Ecto neural progenitor cell (in vitro differentiated cells): ENCODE data around the gene RASSF8.
A peak's percentile ranks its signal among the peaks of the same experiment; 100 is the strongest.

ENCODE experiments used
- DNase-seq: peaks from one replicate; pipeline ENCODE4 v3.0.0-alpha.2; 2018; ENCODE audit warnings: low spot score

The RASSF8 gene

DNA sequence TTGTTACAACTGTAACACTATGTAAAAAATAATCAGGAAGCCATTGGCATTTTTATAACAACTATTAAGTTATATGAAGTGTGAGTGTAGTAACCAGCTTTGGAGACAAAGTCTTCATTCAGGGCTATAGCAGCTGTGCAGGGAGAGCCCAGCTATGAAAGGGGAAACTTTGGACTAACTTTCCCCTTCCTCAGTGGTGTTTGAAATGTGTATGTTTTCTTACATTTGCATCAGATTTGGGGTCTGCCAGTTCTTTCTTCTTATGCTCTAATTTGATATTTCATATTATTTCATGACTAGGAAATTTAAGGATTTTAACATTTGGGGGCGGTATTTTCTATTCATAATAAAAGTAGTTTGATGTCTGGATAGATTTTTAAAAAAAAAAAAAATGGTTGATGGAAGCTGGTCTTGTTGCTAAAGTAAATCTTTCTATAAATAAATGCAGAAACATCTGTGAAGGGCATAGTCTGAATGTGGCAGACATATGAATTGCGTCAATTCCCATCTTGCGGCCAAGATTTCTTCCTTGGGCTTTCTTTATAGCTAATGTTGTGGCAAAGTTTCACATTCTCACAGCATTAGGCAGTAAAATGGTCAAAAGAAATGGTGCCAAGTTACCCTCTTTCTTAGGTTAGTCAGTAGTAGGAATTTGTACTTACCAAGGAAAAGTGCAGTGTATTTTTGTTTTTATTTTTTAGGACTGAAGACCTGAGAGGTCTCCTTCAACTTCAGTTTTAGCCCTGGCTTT, 35.6 kb downstream of the RASSF8 start:
- no peak for DNase-seq

DNA sequence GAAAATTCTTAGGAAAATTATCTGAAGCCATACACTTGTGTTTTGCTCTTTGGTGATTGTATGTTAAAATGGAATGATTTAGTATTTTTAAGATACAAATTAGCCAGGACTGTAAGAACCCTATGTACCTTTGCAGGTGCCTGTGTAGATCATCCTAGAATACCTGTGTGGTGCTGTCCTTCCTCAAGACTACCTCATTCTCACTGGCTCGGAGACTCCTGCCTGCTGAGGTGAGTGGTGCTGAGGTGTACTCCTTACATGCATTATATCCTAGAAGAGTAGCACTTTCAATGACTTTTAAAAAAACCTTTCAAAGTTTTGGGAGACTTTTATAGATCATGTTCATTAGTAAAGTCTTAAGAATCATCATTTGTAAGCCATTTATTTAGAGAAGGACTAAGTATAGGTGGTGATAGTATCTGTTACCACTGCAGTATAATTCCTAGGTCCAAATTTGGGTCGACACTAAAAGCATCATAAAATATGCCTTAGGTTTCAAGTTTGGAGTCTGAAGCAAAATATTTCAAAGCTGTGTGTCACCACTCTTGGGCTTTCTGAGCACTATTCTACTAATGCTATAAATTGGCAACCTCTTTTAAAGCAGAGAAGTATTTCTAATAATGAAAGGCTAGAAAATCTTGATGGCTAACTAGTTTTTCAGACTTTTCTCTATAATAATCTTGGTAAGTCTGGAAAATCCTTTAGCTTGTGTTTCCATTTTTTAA, 36.6 kb downstream of the RASSF8 start:
- no peak for DNase-seq

DNA sequence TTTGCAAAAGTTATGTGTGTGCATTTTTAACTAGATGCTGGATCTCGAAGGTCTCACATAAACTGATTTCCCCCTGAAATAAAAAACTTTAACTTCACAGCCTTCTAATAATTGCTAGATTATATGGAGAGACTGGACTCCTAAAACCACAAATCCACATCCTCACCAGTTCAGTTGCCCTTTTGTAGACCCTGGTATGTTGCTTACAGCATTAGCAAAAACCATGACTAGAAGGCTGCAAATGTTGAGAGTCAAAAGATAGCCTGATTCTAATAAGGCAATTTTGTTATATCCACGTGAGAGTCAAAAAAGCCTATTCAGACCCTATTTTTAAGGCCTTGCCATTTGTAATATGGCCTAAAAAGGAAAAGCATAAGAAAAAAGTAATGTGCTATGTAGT, 37.4 kb downstream of the RASSF8 start:
- DNase-seq, result no peak

DNA sequence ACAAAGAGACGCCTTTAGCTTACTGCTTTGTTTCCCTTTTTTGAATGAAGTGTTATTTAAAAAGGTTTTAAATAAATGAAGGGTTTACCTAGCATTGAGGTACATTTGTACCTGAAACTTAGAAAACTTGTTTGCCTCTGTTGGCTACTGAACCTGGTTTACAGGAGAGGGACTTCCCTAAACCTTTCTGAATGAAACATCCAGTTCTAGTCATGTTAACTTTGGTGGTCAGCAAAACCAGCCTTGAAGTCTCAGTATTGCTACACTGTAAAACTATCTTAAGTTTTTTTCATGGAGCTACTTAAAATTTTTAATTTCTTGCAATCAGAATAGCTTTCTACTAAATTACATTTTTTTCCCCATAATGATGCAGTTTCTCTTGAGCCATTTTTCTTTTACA, 38.2 kb downstream of the RASSF8 start:
- no peak for DNase-seq

DNA sequence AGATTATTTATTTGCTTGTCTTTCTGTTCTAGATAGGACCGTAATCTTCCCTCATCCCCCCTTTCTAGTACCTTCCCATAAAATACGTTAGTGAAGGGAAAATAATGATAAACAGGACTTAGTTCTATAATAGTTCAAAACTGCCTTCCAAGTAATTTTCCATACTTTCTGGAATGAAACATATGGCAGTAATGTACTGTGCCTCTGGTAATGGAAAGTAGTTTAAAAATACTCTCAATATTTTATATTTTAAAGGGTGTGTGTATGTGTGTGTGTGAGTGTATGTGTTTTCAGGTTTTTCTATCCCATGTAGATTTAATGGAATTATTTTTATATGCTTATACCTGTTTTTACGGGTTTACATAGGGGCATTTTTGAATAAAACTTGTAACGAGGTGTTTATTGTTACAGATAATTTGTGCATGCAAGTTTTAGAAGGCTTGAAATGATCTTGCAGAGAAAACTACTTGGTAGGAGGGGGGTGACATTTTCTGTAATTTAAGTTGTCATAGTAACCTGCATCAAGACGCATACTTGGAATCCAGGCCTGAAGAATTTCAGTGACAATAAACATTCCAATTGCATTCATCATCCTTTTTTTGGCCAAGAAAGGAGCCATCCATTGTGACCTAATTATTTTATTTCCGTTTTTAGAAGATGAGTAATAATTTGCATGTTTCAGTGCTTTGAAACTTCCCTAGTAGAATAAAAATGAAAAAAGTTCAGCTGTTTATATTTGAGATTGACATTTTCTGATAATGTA, 38.9 kb downstream of the RASSF8 start:
- no peak for DNase-seq

DNA sequence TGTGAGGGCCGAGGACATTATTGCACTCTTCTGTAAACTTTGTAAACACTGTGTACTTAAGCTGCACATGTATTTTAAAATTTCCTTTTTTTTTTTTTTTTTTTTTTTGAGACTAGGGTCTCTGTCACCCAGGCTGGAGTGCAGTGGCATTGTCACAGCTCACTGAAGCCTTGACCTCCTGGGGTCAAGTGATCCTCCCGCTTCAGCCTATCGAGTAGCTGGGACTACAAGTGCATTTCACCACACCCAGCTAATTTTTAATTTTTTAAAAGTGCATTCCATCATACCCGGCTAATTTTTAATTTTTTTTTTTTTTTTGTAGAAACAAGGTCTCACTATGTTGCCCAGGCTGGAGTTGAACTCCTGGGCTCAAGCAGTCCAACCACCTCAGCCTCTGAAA, 42.4 kb downstream of the RASSF8 start:
- DNase-seq, result no peak

DNA sequence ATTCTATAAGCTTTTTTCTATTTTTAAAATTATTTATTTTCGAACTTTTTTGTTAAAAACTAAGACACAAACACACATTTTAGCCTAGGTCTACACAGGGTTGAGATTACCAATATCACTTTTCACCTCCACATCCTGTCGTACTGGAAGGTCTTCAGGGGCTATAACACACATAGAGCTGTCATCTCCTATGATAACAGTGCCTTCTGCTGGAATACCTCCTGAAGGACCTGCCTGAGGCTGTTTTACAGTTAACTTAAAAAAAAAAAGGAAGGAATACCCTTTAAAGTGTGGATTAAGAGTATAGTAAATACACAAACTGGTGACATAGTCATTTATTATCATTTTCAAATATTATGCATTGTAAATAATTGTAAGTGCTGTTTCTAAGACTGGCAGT, 43.0 kb downstream of the RASSF8 start:
- DNase-seq, result no peak

DNA sequence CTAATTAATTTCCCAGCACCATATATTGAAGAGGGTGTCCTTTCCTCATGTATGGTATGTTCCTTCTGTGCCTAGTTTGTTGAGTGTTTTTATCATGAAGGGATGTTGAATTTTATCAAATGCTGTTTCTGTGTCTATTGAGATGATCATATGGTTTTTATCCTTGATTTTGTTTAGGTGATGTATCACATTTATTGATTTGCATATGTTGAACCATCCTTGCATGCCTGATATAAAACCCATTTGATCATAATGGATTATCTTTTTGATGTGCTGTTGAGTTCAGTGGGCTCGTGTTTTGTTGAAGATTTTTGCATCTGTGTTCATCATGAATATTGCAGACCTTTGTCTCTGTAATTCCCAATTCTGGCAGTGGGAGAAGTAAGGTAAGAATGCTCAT, 44.6 kb downstream of the RASSF8 start:
- DNase-seq, result no peak

DNA sequence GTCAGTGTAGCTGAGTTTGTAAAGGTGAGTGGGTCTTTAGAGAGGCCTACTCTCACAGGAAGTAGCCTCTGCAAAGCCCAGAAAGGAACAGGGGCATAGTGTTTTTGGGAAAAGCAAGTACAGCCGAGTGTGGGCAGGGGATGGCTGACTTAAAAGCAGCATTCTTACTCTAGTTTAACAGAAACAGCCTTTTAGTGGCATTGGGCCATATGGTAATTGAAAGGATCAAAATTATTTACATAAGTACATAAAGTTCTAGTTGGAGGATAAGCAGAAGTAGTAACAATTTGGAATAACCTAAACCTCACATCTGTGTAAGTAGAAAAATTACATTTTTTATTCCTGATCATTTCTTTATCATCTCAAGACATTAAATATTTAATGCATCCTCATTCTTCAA, 49.1 kb downstream of the RASSF8 start:
- no peak for DNase-seq

DNA sequence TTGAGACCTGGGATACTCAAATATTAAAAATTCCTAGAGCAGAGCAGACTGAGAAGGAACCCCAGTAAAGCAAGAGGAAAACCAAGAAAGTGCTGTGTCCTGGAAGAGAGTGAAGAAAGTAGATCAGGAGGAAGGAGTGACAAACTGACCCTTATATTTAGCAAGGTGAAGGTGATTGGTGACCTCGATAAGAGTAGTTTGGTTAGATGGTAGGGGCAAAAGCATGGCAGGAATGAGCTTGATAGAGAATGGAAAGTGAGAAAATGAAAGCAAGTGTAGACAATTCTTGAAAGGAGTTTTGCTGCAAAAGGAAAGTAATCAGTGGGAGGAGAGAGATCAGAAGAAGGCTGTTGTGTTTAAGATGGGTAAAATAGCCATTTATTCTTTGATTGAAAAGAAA, 51.1 kb downstream of the RASSF8 start:
- DNase-seq, result no peak

DNA sequence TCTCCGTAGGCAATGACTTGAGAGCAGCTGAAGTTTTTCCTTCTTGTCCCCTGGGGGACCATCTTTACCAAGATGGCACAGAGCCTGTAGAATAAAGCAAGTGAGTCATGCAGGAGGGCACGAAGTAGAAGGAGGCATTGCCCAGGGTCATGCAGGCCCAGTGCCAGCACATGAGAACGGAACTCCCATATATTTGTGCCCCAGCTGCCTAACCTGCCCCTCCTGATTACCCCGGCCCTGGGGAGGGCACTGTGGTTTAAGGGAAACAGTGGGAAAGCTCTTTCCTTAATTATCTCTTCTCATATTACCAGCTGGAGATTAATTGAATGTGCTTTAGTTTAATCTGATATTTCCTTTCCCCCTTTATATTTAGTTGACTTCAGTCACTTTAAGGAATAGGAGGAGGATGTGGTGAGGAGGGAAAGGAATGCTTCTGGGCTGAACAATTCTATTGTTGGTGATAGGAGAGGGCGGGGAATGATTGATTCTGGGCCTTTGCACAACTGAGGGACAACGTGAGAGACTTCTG, 51.9 kb downstream of the RASSF8 start:
- DNase-seq, result no peak

DNA sequence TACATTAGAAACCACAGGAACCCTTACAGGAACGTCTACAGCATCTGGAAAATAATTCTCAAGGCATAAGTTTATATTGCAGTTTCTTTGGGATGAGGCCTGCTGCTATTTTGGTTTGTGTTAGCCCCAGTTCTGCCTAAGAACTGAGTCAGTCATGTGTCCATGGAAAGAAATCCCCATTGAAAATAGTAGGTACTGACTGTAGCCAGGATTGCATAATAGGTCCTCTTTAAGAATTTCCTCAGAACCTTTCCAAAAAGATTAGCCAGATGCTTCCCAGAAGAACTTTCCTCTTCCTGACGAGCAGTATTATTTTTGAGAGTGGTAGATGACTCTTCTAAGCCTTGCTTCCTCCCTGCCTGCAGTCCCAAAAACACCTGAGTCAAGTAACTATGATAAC, 52.6 kb downstream of the RASSF8 start:
- DNase-seq, result no peak

DNA sequence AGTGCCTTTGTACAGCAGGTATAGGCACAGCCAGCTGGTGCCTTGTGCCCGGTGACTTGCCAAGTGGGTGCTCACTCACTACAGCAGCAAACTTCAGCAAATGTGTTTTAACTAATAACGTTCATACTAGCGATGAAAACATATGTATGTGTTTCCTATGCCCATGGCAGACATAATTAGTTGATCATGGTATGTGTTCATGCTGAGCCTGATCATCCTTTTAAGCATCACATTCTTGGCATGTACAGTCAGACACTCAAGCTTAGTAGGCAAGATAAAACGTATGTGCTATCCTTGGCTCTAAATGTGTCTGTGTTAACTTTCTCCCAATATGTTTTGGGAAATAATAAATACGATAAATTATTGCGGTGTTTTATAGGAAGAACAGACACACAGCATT, 55.6 kb downstream of the RASSF8 start:
- no peak for DNase-seq

DNA sequence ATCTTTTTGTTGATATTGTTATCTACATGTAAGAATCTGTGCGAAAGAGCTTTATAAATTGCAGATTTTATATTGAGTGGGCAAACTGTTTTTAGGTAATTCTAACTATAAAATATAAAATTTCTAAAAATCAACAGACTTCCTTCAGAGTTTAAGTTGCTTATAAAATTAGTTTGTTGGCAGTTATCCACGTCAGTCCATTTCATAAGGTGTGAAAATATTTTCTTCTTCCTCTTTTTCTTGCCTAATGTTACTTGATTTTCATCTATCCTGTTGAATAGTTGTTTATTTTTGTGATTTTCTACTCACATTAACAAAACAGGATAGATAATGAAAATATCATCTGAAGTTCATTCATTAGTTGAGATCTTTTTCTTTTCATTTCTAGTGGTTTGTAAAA, 58.0 kb downstream of the RASSF8 start:
- DNase-seq, result no peak

DNA sequence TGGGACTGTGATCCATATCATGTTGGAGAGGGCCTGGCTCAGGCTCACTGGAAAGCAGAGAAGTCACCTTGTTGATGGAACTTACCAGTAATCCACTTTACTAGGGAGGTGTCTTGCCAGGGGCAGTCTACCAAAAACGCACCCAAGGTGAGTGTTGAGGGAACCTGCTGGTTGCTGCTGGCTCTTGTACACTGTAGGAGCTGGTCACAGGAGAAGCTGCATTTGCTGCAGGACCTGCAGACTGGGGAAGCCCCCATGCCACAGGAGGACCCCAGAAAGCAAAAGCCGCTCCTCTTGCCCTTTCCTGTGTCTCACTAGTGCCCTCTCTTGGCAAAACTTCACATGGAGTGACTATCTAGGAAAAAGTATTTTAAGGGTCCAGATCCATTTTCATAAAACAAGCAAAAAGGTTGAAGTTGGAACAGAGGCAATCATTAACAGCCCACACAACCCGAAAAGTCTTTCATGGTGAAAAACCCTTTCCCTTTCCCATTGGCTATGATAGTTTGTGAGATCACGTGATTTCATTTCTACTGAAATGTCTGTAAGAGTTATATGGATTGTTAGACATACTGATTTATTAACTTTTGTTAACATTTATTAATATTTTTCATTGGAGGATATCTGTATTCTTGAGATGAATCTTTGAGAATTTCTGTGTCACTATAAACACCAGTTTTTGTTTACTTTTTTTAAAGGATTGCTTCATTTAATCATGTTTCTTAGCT, 59.2 kb downstream of the RASSF8 start:
- peak; percentile 72 for DNase-seq

DNA sequence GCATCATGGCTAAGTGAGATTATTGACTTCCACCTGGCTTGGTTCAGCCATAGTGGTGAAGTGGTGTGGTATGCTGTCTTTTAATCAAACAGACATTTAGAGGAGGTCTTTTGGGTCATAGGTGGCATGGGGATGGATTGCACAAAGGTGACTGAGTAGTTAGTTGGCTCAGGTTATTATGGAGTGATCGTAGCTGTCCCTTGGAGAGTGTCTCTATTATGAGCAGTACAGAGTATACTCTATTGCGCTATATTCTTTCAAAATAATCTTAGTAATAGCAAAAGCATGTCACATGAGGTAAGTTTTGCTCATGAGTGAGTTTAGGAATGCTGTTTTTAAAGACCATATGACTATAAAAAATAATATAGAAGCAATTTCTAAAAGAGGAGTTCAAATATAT, 60.4 kb downstream of the RASSF8 start:
- no peak for DNase-seq

DNA sequence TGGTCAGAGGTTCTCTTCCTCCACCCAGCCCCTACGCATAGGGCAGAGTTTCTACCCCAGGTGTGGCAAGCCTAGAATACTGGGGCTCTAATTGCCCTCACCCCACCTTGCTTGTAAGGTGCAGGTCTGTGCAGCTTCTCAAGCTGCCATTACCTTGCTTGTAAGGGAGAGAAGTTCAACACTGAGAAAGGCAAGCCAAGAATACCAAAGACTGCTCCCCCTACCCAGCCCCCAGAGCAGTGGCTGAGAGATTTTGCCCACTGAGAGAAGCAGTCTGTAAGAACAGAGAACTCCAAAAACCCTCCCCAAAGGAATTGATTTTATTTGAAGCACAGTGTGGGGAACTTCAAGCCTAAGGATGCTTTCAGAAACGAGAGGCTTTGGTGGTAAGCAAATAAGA, 63.1 kb downstream of the RASSF8 start:
- no peak for DNase-seq

DNA sequence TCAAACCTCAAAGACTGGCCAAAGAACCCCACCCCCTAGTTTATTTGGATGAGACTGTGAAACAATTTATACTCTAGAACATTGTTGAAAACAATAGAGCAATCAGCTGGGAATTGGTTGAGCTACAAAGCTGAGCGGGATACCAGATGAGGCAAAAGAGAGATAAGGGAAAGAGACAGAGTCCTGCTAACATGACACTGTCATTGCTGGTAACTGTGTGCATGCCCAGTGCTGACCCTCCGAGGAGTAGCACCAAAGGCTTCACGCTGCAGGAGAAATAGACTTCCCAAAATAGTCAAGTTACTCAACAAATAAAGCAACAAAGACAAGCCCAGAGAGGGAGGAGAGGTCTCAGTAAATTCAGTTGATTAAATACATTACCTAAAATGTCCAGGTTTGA, 63.6 kb downstream of the RASSF8 start:
- no peak for DNase-seq

DNA sequence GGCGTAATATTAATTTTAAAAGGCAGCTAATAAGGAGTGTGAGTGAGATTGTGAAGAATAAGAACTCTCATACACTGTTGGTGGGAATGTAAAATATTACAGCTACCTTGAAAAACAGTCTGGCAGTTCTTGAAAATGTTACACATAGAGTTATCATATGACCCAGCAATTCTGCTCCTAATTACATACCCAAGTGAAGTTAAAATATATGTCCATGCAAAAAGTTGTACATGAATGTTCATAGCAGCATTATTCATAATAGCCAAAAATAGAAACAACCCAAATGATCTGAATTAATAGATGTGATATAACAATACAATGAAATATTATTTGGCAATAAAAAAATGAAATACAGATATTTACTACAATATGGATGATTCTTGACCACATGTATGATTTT, 68.2 kb downstream of the RASSF8 start:
- DNase-seq, result no peak

DNA sequence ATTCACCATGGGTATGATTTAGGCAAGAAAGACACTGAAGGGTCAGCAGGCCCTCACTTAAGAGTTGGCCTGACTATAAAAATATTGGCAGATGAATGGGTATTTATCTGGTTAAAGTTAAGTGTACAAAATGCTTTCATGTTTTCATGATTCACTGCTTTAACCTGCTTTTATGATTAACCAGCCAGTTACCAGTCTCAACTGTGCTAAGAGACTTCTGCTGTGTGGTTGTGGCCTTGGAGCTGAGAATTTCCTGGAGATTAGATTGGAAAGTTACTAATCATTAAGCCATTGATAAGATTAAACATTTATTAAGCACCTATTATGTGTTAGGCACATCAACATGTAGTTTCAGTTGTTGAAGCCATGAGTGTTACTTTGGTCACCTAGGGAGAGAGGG, 68.9 kb downstream of the RASSF8 start:
- no peak for DNase-seq

DNA sequence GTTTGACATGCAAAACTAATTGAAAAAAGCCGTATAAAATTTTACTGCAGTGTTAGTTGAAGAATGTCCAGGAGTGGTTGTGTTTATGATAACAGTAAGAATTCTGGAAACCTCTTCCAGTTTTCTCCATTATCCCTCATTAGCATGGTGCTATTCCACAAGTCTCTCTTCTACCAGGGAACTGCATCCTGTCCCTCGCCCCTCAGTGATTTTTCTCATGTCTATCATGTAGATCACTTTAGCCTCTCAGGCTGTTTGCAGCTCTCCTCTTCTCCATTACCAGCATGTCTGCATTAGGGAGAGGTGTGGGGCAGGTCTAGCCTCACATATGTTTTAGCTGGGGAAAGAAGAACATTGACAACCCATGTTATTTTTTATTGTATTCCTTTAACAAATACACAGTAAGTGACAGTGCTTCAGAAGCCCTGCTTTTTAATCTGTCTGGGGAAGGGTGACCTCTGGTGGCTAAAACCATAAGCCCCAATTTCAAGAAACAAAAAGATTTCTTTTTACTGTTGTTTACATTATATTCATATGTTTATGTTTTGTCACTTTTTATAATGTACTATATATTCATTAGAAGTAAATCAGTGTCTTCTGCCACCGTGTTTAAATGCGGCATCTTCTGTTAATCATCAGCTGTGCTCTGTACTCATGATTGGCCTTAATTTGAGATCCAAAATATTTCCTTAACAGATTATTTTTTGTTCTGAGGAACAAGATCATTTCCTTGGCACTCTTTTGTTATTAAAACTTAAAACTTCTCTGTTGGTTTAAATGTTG, 70.7 kb downstream of the RASSF8 start:
- no peak for DNase-seq

DNA sequence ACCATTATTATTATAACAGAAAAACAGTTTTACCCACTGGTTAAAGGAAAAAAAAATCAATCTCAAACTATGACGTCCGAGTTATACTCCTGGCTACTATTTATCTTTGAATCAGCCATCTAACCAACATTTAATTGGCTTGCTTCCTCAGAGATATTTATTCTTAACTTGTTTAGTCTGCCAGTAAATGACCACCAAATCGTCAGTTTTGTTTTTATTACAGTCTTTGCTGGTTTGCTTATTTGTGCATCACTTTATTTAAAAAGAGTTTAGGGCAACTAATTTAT, 71.2 kb downstream of the RASSF8 start:
- no peak for DNase-seq
